ENCODE measurements around the gene CABLES2.
"Not testable (repeated sequence)": the region's sequence is repeated elsewhere in the genome, so short reads cannot be mapped to it uniquely, and the experiment has no call there.

The CABLES2 gene

GRCh38 chr20:62433658-62434497 is 26.8 kb upstream of the CABLES2 start:
- DNase-seq, result no peak

GRCh38 chr20:62430866-62431447 is 23.9 kb upstream of the CABLES2 start:
- DNase-seq, result no peak

GRCh38 chr20:62430311-62430853 is 23.3 kb upstream of the CABLES2 start:
- DNase-seq, result no peak

- DNase-seq, result no peak
Observed at GRCh38 chr20:62429455-62430310, 22.6 kb upstream of the CABLES2 start.

GRCh38 chr20:62428396-62429295 is 21.6 kb upstream of the CABLES2 start:
- DNase-seq, result no peak

GRCh38 chr20:62428002-62428372 is 20.9 kb upstream of the CABLES2 start:
- no peak for DNase-seq

- DNase-seq, result no peak
Observed at GRCh38 chr20:62427172-62428001, 20.3 kb upstream of the CABLES2 start, which contains the start of gene RBBP8NL. Gene RBBP8NL, minus strand, starts transcription at chr20:62427539. Its CDS starts 7,892 bp downstream, at chr20:62419647.

GRCh38 chr20:62426699-62427131 is 19.6 kb upstream of the CABLES2 start:
- no peak for DNase-seq

GRCh38 chr20:62426059-62426348 is 18.9 kb upstream of the CABLES2 start:
- DNase-seq, result not testable (repeated sequence)

- no peak for DNase-seq
Observed at GRCh38 chr20:62425281-62426058, 18.4 kb upstream of the CABLES2 start.

- DNase-seq, result no peak
Observed at GRCh38 chr20:62424249-62425107, 17.4 kb upstream of the CABLES2 start.

GRCh38 chr20:62423326-62423706 is 16.2 kb upstream of the CABLES2 start:
- no peak for DNase-seq

- no peak for DNase-seq
Observed at GRCh38 chr20:62422636-62423325, 15.7 kb upstream of the CABLES2 start.

GRCh38 chr20:62421716-62421990 is 14.6 kb upstream of the CABLES2 start:
- no peak for DNase-seq

GRCh38 chr20:62420846-62421715 is 14.0 kb upstream of the CABLES2 start:
- DNase-seq, result no peak

- DNase-seq, result no peak
Observed at GRCh38 chr20:62419759-62420158, 12.7 kb upstream of the CABLES2 start.

GRCh38 chr20:62418709-62419487 is 11.8 kb upstream of the CABLES2 start:
- DNase-seq, result no peak

All from NCI-H2081 (cell line).